GM23338 (cell line): ENCODE results near the gene MTERF2. TPM values are rescaled to one million over a fixed set of nuclear protein-coding genes. Genes with fewer than 3 reads are reported as not detected.

Experiments used
- ATAC-seq: fragments of 200-7000 bp; cut with Tn5 transposase; 3 replicates; pipeline ENCODE4 v1.9.1; 2020
- DNase-seq: peaks from one replicate; pipeline ENCODE4 v3.0.0-alpha.2; 2015; ENCODE audit warnings: low spot score
- H2AFZ ChIP-seq: fragments of 200-600 bp; sonication (generic); 2 replicates; pipeline ENCODE4 v1.8.0; 2016; ENCODE audit warnings: antibody characterized with exemption, mild to moderate bottlenecking, moderate library complexity
- H3F3A ChIP-seq: fragments of 200-600 bp; sonication (generic); replicated peaks from 2 replicates; pipeline ENCODE4 v1.8.0; 2017; ENCODE audit warnings: antibody characterized with exemption, mixed run types, low read depth
- H3K27ac ChIP-seq: fragments of 200-600 bp; sonication (generic); 2 replicates; pipeline ENCODE4 v1.6.1; 2016; ENCODE audit warnings: low read depth
- H3K27me3 ChIP-seq: fragments of 200-600 bp; sonication (generic); 2 replicates; pipeline ENCODE4 v1.8.0; 2016; ENCODE audit warnings: mild to moderate bottlenecking, mixed run types, moderate library complexity; ENCODE audit not compliant: insufficient read depth
- H3K36me3 ChIP-seq: fragments of 200-600 bp; sonication (generic); 2 replicates; pipeline ENCODE4 v1.8.0; 2016; ENCODE audit warnings: mild to moderate bottlenecking; ENCODE audit not compliant: insufficient read depth
- H3K4me1 ChIP-seq: fragments of 200-600 bp; sonication (generic); 2 replicates; pipeline ENCODE4 v1.8.0; 2016; ENCODE audit warnings: mild to moderate bottlenecking, moderate library complexity; ENCODE audit not compliant: insufficient read depth
- H3K4me2 ChIP-seq: fragments of 200-600 bp; sonication (generic); 2 replicates; pipeline ENCODE4 v1.7.1; 2017; ENCODE audit warnings: mixed run types
- H3K4me3 ChIP-seq: fragments of 200-600 bp; sonication (generic); 2 replicates; pipeline ENCODE4 v1.6.1; 2016; ENCODE audit warnings: mixed run types
- H3K79me2 ChIP-seq: fragments of 200-600 bp; sonication (generic); replicated peaks from 2 replicates; pipeline ENCODE4 v1.8.0; 2017; ENCODE audit warnings: mild to moderate bottlenecking; ENCODE audit not compliant: insufficient read depth
- H3K9me2 ChIP-seq: fragments of 200-600 bp; sonication (generic); 2 replicates; pipeline ENCODE4 v1.8.0; 2017; ENCODE audit not compliant: insufficient read depth
- H4K20me1 ChIP-seq: fragments of 200-600 bp; sonication (generic); replicated peaks from 2 replicates; pipeline ENCODE4 v1.8.0; 2017; ENCODE audit warnings: mild to moderate bottlenecking; ENCODE audit not compliant: insufficient read depth
- H3K27ac Mint-ChIP-seq: 2 replicates; pipeline ENCODE4 v1.8.0; 2020; ENCODE audit warnings: inconsistent platforms, mild to moderate bottlenecking, moderate library complexity, mixed read lengths
- H3K27me3 Mint-ChIP-seq: 3 replicates; pipeline ENCODE4 v1.8.0; 2022; ENCODE audit warnings: low read depth, mild to moderate bottlenecking, moderate library complexity, mixed read lengths, inconsistent platforms; ENCODE audit not compliant: insufficient read depth, poor library complexity
- H3K36me3 Mint-ChIP-seq: 3 replicates; pipeline ENCODE4 v1.8.0; 2021; ENCODE audit warnings: low read depth, mild to moderate bottlenecking, inconsistent platforms, moderate library complexity, mixed read lengths
- H3K4me1 Mint-ChIP-seq: 3 replicates; pipeline ENCODE4 v1.8.0; 2020; ENCODE audit warnings: mild to moderate bottlenecking, inconsistent platforms, mixed read lengths
- H3K4me3 Mint-ChIP-seq: 3 replicates; pipeline ENCODE4 v1.8.0; 2021; ENCODE audit warnings: moderate library complexity, mild to moderate bottlenecking, inconsistent platforms, mixed read lengths
- H3K9me3 Mint-ChIP-seq: 3 replicates; pipeline ENCODE4 v1.8.0; 2020; ENCODE audit warnings: moderate library complexity, mild to moderate bottlenecking, inconsistent platforms, mixed read lengths
- CREB1 ChIP-seq: fragments of 250-450 bp; sonication (Bioruptor Pico); IDR thresholded peaks from 2 replicates; pipeline ENCODE4 v1.5.0; 2020; ENCODE audit warnings: low read depth, mild to moderate bottlenecking, moderate library complexity
- EZH2 ChIP-seq: fragments of 200-600 bp; sonication (generic); IDR thresholded peaks from one replicate; pipeline ENCODE4 v1.8.0; 2017; ENCODE audit warnings: antibody characterized with exemption, mild to moderate bottlenecking, low read depth; ENCODE audit not compliant: unreplicated experiment
- EZH2phosphoT487 ChIP-seq: fragments of 200-600 bp; sonication (generic); IDR thresholded peaks from one replicate; pipeline ENCODE4 v1.8.1; 2018; ENCODE audit warnings: antibody characterized with exemption; ENCODE audit not compliant: unreplicated experiment
- JUNB ChIP-seq: IDR thresholded peaks from one replicate; pipeline ENCODE4 v1.6.1; 2016; ENCODE audit warnings: antibody characterized with exemption; ENCODE audit not compliant: unreplicated experiment
- NANOG ChIP-seq: IDR thresholded peaks from 2 replicates; pipeline ENCODE4 v1.6.1; 2016; ENCODE audit warnings: antibody characterized with exemption, borderline replicate concordance
- STAT1 ChIP-seq: IDR thresholded peaks from one replicate; pipeline ENCODE4 v1.6.1; 2016; ENCODE audit warnings: antibody characterized with exemption; ENCODE audit not compliant: unreplicated experiment
- ZNF114 ChIP-seq: fragments of 250-450 bp; sonication (Bioruptor Pico); IDR thresholded peaks from 2 replicates; pipeline ENCODE4 v1.5.0; 2020; ENCODE audit warnings: mild to moderate bottlenecking, moderate library complexity
- ZNF331 ChIP-seq: fragments of 250-450 bp; sonication (Bioruptor Pico); IDR thresholded peaks from 2 replicates; pipeline ENCODE4 v1.5.0; 2020; ENCODE audit warnings: low read depth, mild to moderate bottlenecking, moderate library complexity
- polyA plus RNA-seq: library from polyadenylated mRNA; unstranded; fragments of >200 nt; fragmentation: Nextera tagmentation; extraction: Ambion mirVana; gene quantifications from 2 replicates; pipeline ENCODE4 v1.2.1, GENCODE V29; 2016
- total RNA-seq: library from RNA; depleted of rRNA; stranded (reverse); fragments of >200 nt; shearing (Covaris generic); gene quantifications from 2 replicates; pipeline ENCODE4 v1.2.3, GENCODE V29; 2014
- TF ChIP-seq, protein P1 (sequence below): IDR thresholded peaks from 2 replicates; pipeline ENCODE4 v1.6.1; 2016; ENCODE audit warnings: antibody characterized with exemption
- TF ChIP-seq, protein P2 (sequence below): IDR thresholded peaks from one replicate; pipeline ENCODE4 v1.6.1; 2018; ENCODE audit warnings: antibody characterized with exemption; ENCODE audit not compliant: unreplicated experiment
- TF ChIP-seq, protein P3 (sequence below), 2 experiments: fragments of 200-600 bp in 1 of 2; sonication (generic) in 1 of 2; conservative IDR thresholded peaks; 2 replicates each; pipeline versions ENCODE4 v1.5.1 to v1.6.1; 2016 to 2017; ENCODE audit warnings: antibody characterized with exemption in 2 of 2, low read depth in 2 of 2, mild to moderate bottlenecking in 2 of 2, moderate library complexity in 1 of 2

The MTERF2 gene
- total and polyA plus RNA-seq, 2 experiments from 2014 or later = 9.2 to 11.0 TPM

DNA sequence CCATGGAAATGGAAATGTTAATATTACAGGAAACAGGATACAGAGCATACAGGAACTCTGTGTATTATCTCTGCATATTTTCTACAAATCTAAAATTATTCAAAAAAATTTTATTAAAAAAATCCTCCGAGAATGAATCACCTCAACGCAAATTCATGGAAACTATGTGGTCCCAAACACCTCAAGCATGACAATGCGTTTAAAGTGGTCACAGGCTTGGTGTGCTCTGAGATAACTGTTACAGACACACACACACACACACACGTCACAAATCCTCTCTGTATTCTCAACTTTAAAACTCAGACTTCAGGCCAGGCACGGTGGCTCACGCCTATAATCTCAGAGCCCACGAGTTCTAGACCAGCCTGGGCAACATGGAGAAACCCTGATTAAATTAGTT is 45.3 kb upstream of the MTERF2 start:
- Histone ChIP-seq H4K20me1 (no peaks in the 10 kb centered on the region; the same call in 1 of the 2 replicates), H3K36me3 (no peaks in the 10 kb centered on the region), H3K27me3 (no peaks in the 10 kb centered on the region), H3K79me2 (peaks cover 11% of the 10 kb centered on the region), H2AFZ (no peak overlapping the region), H3F3A (no peaks in the 10 kb centered on the region), H3K27ac (no peak overlapping the region), H3K4me3 (no peak overlapping the region), H3K9me2 (no peaks in the 10 kb centered on the region; the same call in 1 of the 2 replicates), H3K4me1 (no peaks in the 10 kb centered on the region), H3K4me2 (no peak overlapping the region)
- peak overlapping the region; percentile 54; the same call in 1 of the 2 replicates for H3K27ac Mint-ChIP-seq
- H3K4me3 Mint-ChIP-seq = no peak overlapping the region
- H3K9me3 Mint-ChIP-seq = no peaks in the 10 kb centered on the region
- TF ChIP-seq ZNF331 (CRISPR knock-in tag) (no peak), EZH2phosphoT487 (no peak)
- ATAC-seq (no peak), DNase-seq (no peak)
- H3K27me3 Mint-ChIP-seq = peaks cover 4% of the 10 kb centered on the region
- peaks cover 12% of the 10 kb centered on the region for H3K36me3 Mint-ChIP-seq
- H3K4me1 Mint-ChIP-seq = no peaks in the 10 kb centered on the region

DNA sequence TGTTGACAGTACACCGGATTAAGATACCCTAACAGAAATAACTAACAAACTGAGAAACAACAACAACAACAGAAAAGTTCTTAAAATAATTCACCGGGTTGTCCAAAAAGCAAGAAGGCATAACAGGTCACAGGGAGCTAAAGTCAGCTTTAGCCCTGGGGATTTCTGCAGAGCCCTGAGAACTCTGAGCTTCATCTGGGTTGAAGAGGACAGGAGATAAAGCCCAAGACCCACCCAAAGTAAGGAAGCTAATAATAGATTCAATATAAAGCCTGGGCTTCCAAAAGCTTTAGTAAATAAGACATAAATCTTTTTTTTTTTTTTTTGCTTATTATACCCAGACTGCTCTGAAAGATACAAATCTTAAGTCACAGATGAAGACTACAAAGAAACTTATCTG is 44.1 kb upstream of the MTERF2 start:
- no peaks in the 10 kb centered on the region for H3K4me1 ChIP-seq
- H3K27ac Mint-ChIP-seq = no peak overlapping the region
- H3F3A ChIP-seq = no peaks in the 10 kb centered on the region
- H3K79me2 ChIP-seq = peaks cover 14% of the 10 kb centered on the region
- DNase-seq = no peak
- no peaks in the 10 kb centered on the region; the same call in 1 of the 2 replicates for H4K20me1 ChIP-seq
- H3K9me3 Mint-ChIP-seq = no peaks in the 10 kb centered on the region
- peaks cover 3% of the 10 kb centered on the region; the same call in 1 of the 3 replicates for H3K4me1 Mint-ChIP-seq
- H3K36me3 Mint-ChIP-seq = peaks cover 3% of the 10 kb centered on the region; the same call in 1 of the 3 replicates
- no peak overlapping the region for H3K27ac ChIP-seq
- no peak overlapping the region for H3K4me3 ChIP-seq
- no peaks in the 10 kb centered on the region for H3K36me3 ChIP-seq
- H3K4me3 Mint-ChIP-seq = no peak overlapping the region
- H3K9me2 ChIP-seq = no peaks in the 10 kb centered on the region
- H2AFZ ChIP-seq = no peak overlapping the region
- H3K27me3 Mint-ChIP-seq = peaks cover 3% of the 10 kb centered on the region
- no peaks in the 10 kb centered on the region for H3K27me3 ChIP-seq
- ATAC-seq = no peak
- no peak overlapping the region for H3K4me2 ChIP-seq
- TF ChIP-seq ZNF114 (CRISPR knock-in tag) = no peak
- TF ChIP-seq, protein P1, sequence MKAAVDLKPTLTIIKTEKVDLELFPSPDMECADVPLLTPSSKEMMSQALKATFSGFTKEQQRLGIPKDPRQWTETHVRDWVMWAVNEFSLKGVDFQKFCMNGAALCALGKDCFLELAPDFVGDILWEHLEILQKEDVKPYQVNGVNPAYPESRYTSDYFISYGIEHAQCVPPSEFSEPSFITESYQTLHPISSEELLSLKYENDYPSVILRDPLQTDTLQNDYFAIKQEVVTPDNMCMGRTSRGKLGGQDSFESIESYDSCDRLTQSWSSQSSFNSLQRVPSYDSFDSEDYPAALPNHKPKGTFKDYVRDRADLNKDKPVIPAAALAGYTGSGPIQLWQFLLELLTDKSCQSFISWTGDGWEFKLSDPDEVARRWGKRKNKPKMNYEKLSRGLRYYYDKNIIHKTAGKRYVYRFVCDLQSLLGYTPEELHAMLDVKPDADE = no peak
- TF ChIP-seq, protein P2, sequence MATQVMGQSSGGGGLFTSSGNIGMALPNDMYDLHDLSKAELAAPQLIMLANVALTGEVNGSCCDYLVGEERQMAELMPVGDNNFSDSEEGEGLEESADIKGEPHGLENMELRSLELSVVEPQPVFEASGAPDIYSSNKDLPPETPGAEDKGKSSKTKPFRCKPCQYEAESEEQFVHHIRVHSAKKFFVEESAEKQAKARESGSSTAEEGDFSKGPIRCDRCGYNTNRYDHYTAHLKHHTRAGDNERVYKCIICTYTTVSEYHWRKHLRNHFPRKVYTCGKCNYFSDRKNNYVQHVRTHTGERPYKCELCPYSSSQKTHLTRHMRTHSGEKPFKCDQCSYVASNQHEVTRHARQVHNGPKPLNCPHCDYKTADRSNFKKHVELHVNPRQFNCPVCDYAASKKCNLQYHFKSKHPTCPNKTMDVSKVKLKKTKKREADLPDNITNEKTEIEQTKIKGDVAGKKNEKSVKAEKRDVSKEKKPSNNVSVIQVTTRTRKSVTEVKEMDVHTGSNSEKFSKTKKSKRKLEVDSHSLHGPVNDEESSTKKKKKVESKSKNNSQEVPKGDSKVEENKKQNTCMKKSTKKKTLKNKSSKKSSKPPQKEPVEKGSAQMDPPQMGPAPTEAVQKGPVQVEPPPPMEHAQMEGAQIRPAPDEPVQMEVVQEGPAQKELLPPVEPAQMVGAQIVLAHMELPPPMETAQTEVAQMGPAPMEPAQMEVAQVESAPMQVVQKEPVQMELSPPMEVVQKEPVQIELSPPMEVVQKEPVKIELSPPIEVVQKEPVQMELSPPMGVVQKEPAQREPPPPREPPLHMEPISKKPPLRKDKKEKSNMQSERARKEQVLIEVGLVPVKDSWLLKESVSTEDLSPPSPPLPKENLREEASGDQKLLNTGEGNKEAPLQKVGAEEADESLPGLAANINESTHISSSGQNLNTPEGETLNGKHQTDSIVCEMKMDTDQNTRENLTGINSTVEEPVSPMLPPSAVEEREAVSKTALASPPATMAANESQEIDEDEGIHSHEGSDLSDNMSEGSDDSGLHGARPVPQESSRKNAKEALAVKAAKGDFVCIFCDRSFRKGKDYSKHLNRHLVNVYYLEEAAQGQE = no peak
- no peak for TF ChIP-seq EZH2phosphoT487
- TF ChIP-seq CREB1 = no peak
- TF ChIP-seq EZH2 = no peak
- no peak for TF ChIP-seq ZNF331 (CRISPR knock-in tag)
- TF ChIP-seq JUNB = no peak
- TF ChIP-seq NANOG = no peak
- no peak for TF ChIP-seq STAT1
- TF ChIP-seq, protein P3, sequence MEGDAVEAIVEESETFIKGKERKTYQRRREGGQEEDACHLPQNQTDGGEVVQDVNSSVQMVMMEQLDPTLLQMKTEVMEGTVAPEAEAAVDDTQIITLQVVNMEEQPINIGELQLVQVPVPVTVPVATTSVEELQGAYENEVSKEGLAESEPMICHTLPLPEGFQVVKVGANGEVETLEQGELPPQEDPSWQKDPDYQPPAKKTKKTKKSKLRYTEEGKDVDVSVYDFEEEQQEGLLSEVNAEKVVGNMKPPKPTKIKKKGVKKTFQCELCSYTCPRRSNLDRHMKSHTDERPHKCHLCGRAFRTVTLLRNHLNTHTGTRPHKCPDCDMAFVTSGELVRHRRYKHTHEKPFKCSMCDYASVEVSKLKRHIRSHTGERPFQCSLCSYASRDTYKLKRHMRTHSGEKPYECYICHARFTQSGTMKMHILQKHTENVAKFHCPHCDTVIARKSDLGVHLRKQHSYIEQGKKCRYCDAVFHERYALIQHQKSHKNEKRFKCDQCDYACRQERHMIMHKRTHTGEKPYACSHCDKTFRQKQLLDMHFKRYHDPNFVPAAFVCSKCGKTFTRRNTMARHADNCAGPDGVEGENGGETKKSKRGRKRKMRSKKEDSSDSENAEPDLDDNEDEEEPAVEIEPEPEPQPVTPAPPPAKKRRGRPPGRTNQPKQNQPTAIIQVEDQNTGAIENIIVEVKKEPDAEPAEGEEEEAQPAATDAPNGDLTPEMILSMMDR (conservative IDR thresholded peaks at IDR 0.05; ENCODE audit: low read depth in 2 of 2) = no peak
